SH-SY5Y (cell line): ENCODE results near the gene MRC2.

Experiments
- GATA2 ChIP-seq: IDR thresholded peaks from 2 replicates; pipeline ENCODE4 v1.6.1; 2011; ENCODE audit warnings: mild to moderate bottlenecking, low read depth, low read length
- GATA3 ChIP-seq: IDR thresholded peaks from 2 replicates; pipeline ENCODE4 v1.6.1; 2011; ENCODE audit warnings: low read depth, mild to moderate bottlenecking, low read length, moderate library complexity

- TF ChIP-seq GATA3 = no peak
- no peak for TF ChIP-seq GATA2
These were observed 30.3 kb upstream of the MRC2 start for GRCh38 chr17:62597150-62597549.
